ENCODE data around the gene RIMBP2. TPM values are rescaled to one million over a fixed set of nuclear protein-coding genes. Genes with fewer than 3 reads are reported as not detected.

Gene RIMBP2
- total and polyA plus RNA-seq, 9 of the 15 experiments (the other 6 are each of a cell fraction or from before 2014, with no cell fraction given): not detected

DNA sequence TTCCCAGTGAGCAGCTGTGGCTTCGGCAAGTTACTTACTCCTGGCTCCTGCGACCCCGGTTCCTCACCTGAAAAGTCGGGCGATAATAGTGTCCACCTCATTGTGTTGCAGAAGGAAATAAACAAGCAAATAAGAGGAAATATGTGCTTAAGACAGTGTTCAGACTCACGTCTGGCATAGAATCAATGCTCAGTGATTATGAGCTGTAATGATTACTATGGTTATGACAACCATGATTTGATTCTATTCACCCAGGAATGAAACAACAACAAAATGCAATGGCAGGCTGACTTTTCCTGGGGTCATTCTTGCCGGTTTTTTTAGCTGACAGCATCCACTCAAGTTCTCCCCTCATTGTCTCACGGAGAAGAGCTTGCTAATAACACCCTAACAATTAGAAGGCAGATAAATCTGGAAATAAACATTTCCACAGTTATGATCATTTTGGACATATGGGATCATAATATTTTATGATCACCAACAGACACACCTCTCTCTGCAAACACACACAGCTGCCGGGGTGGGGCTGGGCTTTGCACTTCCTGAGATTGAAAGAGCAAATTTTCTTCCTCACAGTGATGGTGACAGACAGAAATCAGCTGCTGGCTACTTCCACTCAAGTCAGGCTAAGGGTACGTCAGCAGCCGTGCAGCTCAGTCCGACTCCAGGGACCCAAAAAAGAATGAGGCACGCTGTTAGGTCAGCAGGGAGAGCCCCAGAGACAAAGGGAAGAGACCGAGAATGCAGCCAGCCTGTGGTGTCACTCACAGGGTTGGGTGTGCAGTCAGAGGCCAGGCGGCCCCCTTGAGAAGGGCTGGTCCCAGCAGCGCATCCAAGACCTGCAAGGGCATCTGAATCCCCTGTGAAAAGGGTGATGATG, 158.0 kb downstream of the RIMBP2 start (continued):
- TF ChIP-seq, protein P1, sequence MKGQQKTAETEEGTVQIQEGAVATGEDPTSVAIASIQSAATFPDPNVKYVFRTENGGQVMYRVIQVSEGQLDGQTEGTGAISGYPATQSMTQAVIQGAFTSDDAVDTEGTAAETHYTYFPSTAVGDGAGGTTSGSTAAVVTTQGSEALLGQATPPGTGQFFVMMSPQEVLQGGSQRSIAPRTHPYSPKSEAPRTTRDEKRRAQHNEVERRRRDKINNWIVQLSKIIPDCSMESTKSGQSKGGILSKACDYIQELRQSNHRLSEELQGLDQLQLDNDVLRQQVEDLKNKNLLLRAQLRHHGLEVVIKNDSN (CRISPR knock-in tag; IDR thresholded peaks at IDR 0.05): no peak
- TF ChIP-seq MYC (IDR thresholded peaks at IDR 0.05; ENCODE audit: low read depth, low read length) (no peak), MYC (CRISPR knock-in tag; IDR thresholded peaks at IDR 0.05; ENCODE audit: borderline replicate concordance, low read depth) (no peak)

DNA sequence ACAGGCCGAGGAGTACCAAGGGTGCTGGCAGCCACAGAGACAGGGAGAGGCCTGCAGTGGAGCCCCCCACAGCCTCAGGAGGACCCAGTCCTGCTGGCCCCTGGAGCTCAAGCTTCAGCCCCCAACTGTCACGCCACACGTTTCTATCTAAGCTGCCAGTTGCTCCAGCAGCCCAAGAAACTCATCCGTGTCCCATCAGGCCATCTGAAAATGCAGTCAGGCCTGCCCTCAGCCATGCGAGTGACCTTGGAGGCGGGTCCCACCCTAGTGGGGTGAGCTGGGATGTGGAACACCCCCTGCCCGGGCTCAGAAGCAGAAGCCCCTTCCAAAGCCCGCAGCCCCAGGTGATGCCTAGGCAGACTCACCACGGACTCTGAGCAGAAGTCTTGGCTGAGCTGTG, 158.9 kb downstream of the RIMBP2 start:
- FAIRE-seq (no peak), DNase-seq (ENCODE audit: extremely low read depth in 1 of 4, low spot score in 3 of 4) (no peak), ATAC-seq (no peak)
- Histone ChIP-seq H4K20me1 (replicated peaks; ENCODE audit: control insufficient read depth, insufficient read depth, low read length) (no peaks in the 10 kb centered on the region), H3K9me1 (ENCODE audit: control insufficient read depth, insufficient read depth, low read length) (no peaks in the 10 kb centered on the region), H3K9ac (ENCODE audit: insufficient read depth in 1 of 2, low read depth in 2 of 2, low read length in 2 of 2) (no peak overlapping the region; a peak in 1 of 4 replicates), H3K27me3 (ENCODE audit: control insufficient read depth in 2 of 2, insufficient read depth in 2 of 2, low read length in 2 of 2) (peaks cover 3 to 35% of the 10 kb centered on the region in 2 experiments; a peak in 4 of 5 replicates), H3K4me2 (ENCODE audit: insufficient read depth, low read length) (no peak overlapping the region), H2AFZ (ENCODE audit: low read depth, low read length) (no peak overlapping the region), H3K9me3 (replicated peaks; ENCODE audit: control insufficient read depth, insufficient read depth, low read depth, low read length) (no peaks in the 10 kb centered on the region), H3K36me3 (ENCODE audit: control insufficient read depth, insufficient read depth, low read length) (no peaks in the 10 kb centered on the region), H3K4me1 (replicated peaks in 1 of 2; ENCODE audit: control insufficient read depth in 2 of 2, insufficient read depth in 2 of 2, low read length in 2 of 2) (no peaks in the 10 kb centered on the region), H3K27ac (ENCODE audit: extremely low read depth, low read depth, low read length) (no peak overlapping the region), H3K4me3 (no peak overlapping the region), H3K79me2 (ENCODE audit: control insufficient read depth, insufficient read depth, low read length) (no peaks in the 10 kb centered on the region)
- in situ Hi-C loops (cut with MboI): no loop called here
- intact Hi-C loops (cut with micrococcal nuclease): no loop called here
- ChIA-PET CTCF (ENCODE audit: low intra/inter-chr PET ratio) (no interaction called here), POLR2A (no interaction called here)
- BruUV-seq (replicated peaks): no TSS peak
- 3% methylated on average over 9 of the region's 9 CpGs for WGBS (ENCODE audit: insufficient coverage, low coverage, missing lambda C conversion rate)
- TF ChIP-seq JUN (IDR thresholded peaks at IDR 0.05; ENCODE audit: borderline replicate concordance, low read depth, low read length): no peak
- no peak for TF ChIP-seq JUN (CRISPR knock-in tag; IDR thresholded peaks at IDR 0.05; ENCODE audit: borderline replicate concordance)
- no peak for TF ChIP-seq NR3C1 (CRISPR knock-in tag; IDR thresholded peaks at IDR 0.05)
- no peak for TF ChIP-seq ARID2 (IDR thresholded peaks at IDR 0.05)
- no peak for TF ChIP-seq ELF4 (CRISPR knock-in tag; IDR thresholded peaks at IDR 0.05)
- TF ChIP-seq MCM5 (IDR thresholded peaks at IDR 0.05; ENCODE audit: low read depth): no peak
- TF ChIP-seq ZNF347 (CRISPR knock-in tag; IDR thresholded peaks at IDR 0.05; ENCODE audit: low read depth): no peak
- TF ChIP-seq, protein P2, sequence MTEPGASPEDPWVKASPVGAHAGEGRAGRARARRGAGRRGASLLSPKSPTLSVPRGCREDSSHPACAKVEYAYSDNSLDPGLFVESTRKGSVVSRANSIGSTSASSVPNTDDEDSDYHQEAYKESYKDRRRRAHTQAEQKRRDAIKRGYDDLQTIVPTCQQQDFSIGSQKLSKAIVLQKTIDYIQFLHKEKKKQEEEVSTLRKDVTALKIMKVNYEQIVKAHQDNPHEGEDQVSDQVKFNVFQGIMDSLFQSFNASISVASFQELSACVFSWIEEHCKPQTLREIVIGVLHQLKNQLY (CRISPR knock-in tag; conservative IDR thresholded peaks at IDR 0.05): no peak
- no peak for TF ChIP-seq NUFIP1 (IDR thresholded peaks at IDR 0.05; ENCODE audit: partially characterized antibody)
- no peak for TF ChIP-seq HDAC3 (IDR thresholded peaks at IDR 0.05; ENCODE audit: borderline replicate concordance, partially characterized antibody)
- TF ChIP-seq, protein P3, sequence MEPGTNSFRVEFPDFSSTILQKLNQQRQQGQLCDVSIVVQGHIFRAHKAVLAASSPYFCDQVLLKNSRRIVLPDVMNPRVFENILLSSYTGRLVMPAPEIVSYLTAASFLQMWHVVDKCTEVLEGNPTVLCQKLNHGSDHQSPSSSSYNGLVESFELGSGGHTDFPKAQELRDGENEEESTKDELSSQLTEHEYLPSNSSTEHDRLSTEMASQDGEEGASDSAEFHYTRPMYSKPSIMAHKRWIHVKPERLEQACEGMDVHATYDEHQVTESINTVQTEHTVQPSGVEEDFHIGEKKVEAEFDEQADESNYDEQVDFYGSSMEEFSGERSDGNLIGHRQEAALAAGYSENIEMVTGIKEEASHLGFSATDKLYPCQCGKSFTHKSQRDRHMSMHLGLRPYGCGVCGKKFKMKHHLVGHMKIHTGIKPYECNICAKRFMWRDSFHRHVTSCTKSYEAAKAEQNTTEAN (CRISPR knock-in tag; IDR thresholded peaks at IDR 0.05): no peak
- TF ChIP-seq, protein P4, sequence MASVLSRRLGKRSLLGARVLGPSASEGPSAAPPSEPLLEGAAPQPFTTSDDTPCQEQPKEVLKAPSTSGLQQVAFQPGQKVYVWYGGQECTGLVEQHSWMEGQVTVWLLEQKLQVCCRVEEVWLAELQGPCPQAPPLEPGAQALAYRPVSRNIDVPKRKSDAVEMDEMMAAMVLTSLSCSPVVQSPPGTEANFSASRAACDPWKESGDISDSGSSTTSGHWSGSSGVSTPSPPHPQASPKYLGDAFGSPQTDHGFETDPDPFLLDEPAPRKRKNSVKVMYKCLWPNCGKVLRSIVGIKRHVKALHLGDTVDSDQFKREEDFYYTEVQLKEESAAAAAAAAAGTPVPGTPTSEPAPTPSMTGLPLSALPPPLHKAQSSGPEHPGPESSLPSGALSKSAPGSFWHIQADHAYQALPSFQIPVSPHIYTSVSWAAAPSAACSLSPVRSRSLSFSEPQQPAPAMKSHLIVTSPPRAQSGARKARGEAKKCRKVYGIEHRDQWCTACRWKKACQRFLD (CRISPR knock-in tag; IDR thresholded peaks at IDR 0.05): no peak
- TF ChIP-seq ETV6 (IDR thresholded peaks at IDR 0.05; ENCODE audit: borderline replicate concordance in 1 of 2, low read depth in 2 of 2, low read length in 1 of 2): no peak
- no peak for TF ChIP-seq ETV6 (CRISPR knock-in tag; IDR thresholded peaks at IDR 0.05; ENCODE audit: borderline replicate concordance)

All from K562 (cell line).